HEK293 (cell line): Measurements from ENCODE around the gene TTYH2.

Source experiments
- BCL11A ChIP-seq: fragments of 450-650 bp; formaldehyde crosslinking; IDR thresholded peaks from 2 replicates; pipeline ENCODE4 v1.5.1; 2016; ENCODE audit warnings: low read depth, missing biosample characterization, missing genetic modification characterization
- CTCF ChIP-seq: fragments of 450-650 bp; formaldehyde crosslinking; IDR thresholded peaks from 2 replicates; pipeline ENCODE4 v1.5.1; 2016; ENCODE audit warnings: missing biosample characterization, missing genetic modification characterization
- KLF16 ChIP-seq: fragments of 450-650 bp; formaldehyde crosslinking; IDR thresholded peaks from 2 replicates; pipeline ENCODE4 v1.5.1; 2017; ENCODE audit warnings: missing biosample characterization, missing genetic modification characterization
- SCRT2 ChIP-seq: fragments of 450-650 bp; formaldehyde crosslinking; IDR thresholded peaks from 2 replicates; pipeline ENCODE4 v1.5.1; 2016; ENCODE audit warnings: missing biosample characterization, missing genetic modification characterization
- ZBTB1 ChIP-seq: fragments of 450-650 bp; formaldehyde crosslinking; IDR thresholded peaks from 2 replicates; pipeline ENCODE4 v1.5.1; 2016; ENCODE audit warnings: missing biosample characterization, missing genetic modification characterization
- ZBTB10 ChIP-seq: fragments of 450-650 bp; formaldehyde crosslinking; IDR thresholded peaks from 2 replicates; pipeline ENCODE4 v1.5.1; 2016; ENCODE audit warnings: missing biosample characterization, missing genetic modification characterization
- ZNF10 ChIP-seq: fragments of 450-650 bp; formaldehyde crosslinking; IDR thresholded peaks from 2 replicates; pipeline ENCODE4 v1.5.1; 2017; ENCODE audit warnings: missing biosample characterization, missing genetic modification characterization
- ZNF549 ChIP-seq: fragments of 450-650 bp; IDR thresholded peaks from 2 replicates; pipeline ENCODE4 v1.5.1; 2018; ENCODE audit warnings: missing biosample characterization, missing genetic modification characterization, mild to moderate bottlenecking, inconsistent platforms, moderate library complexity

GRCh38 chr17:74251569-74251968, 38.2 kb downstream of the TTYH2 start:
- TF ChIP-seq CTCF (tag by site-specific recombination) (no peak), ZBTB1 (tag by site-specific recombination) (no peak), SCRT2 (tag by site-specific recombination) (no peak), BCL11A (tag by site-specific recombination) (no peak), ZBTB10 (tag by site-specific recombination) (no peak), ZNF10 (tag by site-specific recombination) (no peak), ZNF549 (tag by site-specific recombination) (no peak), KLF16 (tag by site-specific recombination) (no peak)
